ENCODE data around the gene TBC1D16.
"Not testable (repeated sequence)": the region's sequence is repeated elsewhere in the genome, so short reads cannot be mapped to it uniquely, and the experiment has no call there.

Gene TBC1D16

DNA sequence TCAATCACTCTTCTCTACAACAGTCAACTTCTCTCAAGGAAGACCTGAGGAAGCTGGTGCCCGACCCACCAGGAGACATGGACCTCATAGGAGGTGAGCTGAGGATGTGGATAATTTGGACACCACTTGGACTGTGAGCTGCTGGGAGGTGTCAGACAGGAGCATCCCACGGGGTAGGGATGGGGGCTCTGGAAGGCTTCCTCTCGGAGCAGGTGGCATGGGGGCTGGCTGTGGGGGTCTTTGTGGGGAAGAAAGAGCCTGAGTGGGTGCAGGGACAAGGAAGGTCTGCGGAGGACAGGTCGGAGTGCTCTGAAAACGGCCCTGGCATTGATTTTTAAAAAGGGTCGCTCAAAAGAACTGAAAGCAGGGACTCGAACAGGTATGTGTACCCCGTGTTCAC is 64.0 kb downstream of the TBC1D16 start:
- FAIRE-seq = no peak

DNA sequence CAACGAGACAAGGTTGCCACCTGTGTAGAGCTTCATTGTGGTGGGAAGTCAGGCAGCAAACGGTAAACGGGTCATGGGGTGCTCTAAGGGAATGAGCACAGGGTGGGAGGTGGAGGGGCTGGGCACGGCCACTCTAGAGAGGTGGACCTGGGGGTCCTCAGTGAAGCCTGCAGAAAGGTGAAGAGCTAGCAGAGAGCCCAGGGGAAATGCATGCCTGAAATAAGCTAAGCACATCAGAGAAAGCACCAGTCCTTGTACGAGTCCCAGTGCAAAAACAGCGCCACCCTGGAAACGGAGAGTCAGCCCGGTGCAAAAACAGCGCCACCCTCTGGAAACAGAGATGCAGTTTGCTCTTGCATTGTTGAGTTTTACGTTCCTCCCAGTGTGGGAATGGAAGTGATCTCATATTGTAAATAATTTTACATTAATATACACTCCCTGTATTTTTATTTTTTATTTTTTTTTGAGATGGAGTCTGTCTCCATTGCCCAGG is 65.0 kb downstream of the TBC1D16 start:
- FAIRE-seq = no peak

DNA sequence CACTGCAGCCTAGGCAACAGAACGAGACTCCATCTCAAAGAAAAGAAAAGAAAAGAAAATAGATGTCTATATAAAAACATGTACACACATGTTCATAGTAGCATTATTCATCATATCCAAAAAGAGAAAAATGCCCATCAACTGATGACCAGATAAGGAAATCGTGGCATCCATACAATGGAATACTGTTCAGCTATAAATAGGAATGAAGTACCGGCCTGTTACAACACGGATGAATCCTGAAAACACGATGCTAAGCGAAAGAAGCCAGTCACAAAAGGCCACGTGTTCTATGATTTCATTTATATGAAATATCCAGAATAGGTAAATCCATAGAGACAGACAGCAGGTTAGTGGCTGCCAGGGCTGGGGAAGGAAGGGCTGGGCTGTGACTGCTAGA is 65.8 kb downstream of the TBC1D16 start:
- FAIRE-seq = no peak

- FAIRE-seq = no peak
These were observed 67.6 kb downstream of the TBC1D16 start for GRCh38 chr17:79968116-79968515.

GRCh38 chr17:79966681-79967080 is 69.0 kb downstream of the TBC1D16 start:
- FAIRE-seq = no peak

- no peak for FAIRE-seq
These were observed 69.9 kb downstream of the TBC1D16 start for GRCh38 chr17:79965806-79966205.

- FAIRE-seq = not testable (repeated sequence)
These were observed 73.2 kb downstream of the TBC1D16 start for GRCh38 chr17:79962467-79962866.

DNA sequence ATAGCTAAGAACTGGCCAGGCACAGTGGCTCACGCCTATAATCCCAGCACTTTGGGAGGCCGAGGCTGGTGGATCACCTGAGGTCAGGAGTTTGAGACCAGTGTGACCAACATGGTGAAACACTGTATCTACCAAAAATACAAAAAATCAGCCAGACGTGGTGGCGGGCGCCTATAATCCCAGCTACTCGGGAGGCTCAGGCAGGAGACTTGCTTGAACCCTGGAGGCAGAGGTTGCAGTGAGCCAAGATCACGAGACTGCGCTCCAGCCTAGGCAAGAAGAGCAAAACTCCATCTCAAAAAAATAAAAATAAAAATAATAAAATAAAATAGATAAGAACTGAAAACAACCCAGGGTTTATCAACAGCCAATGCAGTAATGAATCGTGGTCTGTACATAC is 74.1 kb downstream of the TBC1D16 start:
- not testable (repeated sequence) for FAIRE-seq

DNA sequence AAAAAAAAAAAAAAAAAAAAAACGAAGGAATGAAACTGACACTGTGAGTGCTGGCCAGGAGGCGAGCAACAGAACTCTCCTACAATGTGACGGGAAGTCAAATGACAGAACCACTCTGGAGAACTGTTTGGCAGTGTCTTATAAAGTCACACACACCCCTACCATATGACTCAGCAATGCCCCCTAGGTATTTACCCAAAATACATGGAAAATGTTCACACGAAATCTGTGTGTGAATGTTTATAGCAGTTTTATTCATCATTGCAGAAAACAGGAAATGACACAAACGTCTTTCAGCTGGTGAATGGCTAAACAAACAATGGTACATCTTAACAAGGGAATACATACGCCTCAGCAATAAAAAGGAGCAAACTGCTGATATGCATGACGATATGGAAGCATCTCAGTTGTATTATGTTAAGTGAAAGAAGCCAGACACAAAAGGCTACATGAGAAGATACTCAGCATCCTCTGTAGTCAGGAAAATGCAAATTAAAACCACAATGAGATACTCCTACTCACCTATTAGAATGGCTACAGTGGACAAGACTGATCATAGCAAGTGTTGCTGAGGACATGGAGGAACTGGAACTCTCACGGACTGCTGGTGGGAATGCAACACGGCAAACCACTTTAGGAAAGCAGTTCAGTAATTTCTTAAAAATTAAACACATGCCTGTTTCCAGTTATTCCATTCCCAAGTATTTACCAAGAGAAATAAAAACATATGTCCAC is 74.7 kb downstream of the TBC1D16 start:
- no peak for FAIRE-seq

DNA sequence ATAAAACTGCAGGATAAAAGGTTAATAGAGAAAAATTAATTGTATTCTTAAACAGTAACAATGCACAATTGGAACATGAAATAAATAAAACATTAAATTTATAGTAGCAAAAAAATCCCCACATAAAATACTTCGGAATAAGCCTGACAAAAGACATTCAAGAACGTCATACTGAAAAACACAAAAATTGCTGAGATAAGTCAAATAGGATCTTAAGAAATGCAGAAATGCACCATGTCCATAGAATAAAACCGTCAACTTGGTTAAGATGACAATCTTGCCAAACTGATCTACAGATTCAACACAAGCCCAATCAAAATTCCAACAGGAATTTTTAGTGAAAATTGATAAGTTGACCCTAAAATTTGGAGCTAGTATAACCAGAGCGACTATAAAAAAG is 76.6 kb downstream of the TBC1D16 start:
- FAIRE-seq = no peak

- FAIRE-seq = no peak
These were observed 78.8 kb downstream of the TBC1D16 start for GRCh38 chr17:79956853-79957252.

DNA sequence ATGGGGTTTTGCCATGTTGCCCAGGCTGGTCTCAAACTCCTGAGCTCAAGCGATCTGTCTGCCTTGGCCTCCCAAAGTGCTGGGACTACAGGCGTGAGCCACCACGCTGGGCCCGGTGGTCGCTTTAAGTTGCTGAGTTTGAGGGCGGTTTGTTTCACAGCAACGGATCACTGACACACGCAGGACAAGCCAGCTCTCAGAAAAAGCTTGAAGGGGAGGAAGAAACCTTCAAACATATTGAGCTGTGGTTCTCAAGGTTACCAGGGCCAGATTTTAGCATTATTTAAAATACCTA is 79.3 kb downstream of the TBC1D16 start:
- not testable (repeated sequence) for FAIRE-seq

- no peak for FAIRE-seq
These were observed 79.8 kb downstream of the TBC1D16 start for GRCh38 chr17:79955691-79956440.

DNA sequence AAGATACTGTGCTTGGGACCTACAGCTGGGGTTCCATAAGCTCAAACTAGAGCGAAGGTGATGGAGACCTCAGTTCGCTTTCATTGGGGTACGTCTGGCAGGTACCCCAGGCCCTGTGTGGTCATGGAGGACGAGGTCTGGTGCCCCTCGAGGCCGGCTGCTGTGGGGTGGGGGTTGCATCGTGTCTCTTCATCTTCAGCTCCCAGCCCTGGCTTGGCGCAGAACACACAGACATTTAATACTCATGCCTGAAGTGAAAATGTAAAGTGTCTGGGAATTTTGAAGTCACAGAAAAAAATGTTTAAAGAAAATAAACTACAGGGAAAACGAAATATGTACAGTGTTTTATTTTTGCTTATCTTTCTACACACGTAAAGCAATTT is 80.5 kb downstream of the TBC1D16 start:
- no peak for FAIRE-seq

GRCh38 chr17:79954281-79955166 is 81.1 kb downstream of the TBC1D16 start:
- FAIRE-seq = no peak

GRCh38 chr17:79953335-79953734 is 82.3 kb downstream of the TBC1D16 start:
- no peak for FAIRE-seq

- FAIRE-seq = no peak
These were observed 82.8 kb downstream of the TBC1D16 start for GRCh38 chr17:79952901-79953300.

DNA sequence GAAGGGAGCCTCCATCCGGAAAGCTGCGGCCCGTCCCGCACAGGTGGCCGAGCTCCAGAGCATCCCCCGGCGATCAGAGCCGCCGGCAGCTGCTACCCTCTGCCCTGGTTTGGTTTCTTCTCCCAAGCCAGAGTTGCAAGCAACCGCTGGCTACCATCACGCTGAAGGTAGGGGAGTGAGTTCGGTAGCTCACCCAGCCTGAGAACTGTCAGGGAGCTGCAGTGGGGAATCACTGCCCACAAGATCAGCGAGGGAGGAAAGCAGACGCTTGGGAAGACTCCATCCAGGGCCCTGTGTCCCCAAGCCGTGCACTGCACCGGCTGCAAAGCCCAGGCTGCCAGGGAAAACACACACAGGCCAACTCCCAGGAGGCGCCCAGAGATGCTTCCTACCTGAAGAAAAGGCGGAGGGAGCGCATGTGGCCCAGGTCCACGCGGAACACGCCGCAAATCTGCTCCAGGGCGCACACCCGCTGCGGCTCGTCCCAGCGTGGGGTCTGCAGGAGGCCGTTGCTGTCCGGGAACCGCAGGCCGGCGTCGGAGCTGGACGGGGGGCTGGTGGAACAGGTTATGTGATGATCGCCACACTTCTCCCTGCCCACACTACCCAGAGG is 83.3 kb downstream of the TBC1D16 start:
- no peak for FAIRE-seq

DNA sequence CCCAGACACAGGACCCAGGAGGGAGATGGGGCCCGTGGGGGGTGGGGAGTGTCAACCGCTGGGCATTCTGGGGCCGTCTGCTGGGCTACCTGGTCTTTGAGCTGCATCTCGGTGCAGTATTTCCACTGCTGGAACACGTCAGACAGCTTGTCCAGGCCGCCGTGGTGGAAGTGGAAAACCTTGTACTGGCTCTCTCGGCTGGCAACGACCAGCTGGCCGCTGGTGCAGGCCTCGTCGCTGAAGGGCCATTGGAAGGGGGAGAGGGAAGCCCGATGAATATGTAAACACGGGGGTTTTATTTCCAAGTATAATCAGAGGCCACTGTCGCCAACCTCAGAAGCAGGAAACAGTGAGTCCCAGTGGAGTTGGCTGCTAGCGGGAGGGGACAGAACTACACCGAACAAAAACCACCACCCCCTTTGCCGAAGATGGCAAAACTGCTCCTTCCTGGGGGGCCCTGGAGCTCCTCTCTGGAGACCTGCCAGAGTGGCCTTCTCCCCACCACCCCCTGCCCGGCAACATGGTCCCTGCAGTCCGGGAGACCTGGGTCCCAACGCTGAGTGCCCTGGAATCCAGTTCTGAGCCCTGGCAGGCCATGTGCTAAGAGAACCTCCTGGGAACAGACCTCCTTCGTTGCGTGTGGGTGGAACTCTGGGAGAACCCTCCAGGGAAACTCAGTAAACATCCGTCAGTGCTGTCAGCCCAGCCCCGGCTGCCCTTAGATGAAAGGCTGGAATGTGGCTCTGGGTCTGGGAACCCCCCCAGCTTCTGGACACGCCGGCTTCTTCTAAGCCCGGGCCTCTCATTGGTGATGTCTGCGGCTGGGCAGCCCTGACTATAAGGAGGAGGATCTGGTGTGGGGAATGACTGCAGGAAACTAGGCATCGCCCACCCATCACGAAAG is 84.1 kb downstream of the TBC1D16 start:
- no peak for FAIRE-seq

- FAIRE-seq = no peak
These were observed 84.9 kb downstream of the TBC1D16 start for GRCh38 chr17:79950751-79951150.

GRCh38 chr17:79950306-79950705 is 85.4 kb downstream of the TBC1D16 start:
- FAIRE-seq = no peak

Data from colon (tissue), 2 donors.